ENCODE data around the gene SPOP. TPM values are rescaled to one million over a fixed set of nuclear protein-coding genes. Genes with fewer than 3 reads are reported as not detected.

The SPOP gene
- total and polyA plus RNA-seq, 5 donors from 2014 or later = 66.3 to 123 (median 97.4) TPM

DNA sequence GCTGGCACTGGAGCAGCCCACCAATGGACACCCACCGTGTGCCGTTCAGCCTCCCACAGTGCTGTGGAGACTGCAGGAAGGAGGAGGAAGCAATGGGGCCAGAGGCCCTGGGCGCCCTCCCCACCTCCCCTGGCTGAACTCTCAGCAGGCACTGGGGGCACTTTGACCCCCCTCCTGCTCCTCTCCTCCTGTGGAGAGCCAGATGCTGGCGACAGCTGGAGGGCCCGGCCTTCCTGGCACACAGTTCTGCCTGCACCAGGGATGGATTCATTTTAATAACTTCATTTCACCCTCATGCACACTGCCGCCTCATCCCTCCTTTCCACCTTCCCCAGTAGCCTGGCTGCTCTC is 96.3 kb downstream of the SPOP start:
- peaks cover 0 to 9% (median 3%) of the 10 kb centered on the region in 4 donors for H3K4me1 Mint-ChIP-seq
- Histone ChIP-seq H3K9me3 (ENCODE audit: control insufficient read depth in 2 of 2, low read length in 2 of 2) (no peaks in the 10 kb centered on the region), H3K27ac (ENCODE audit: insufficient read depth, low read length, poor library complexity, severe bottlenecking) (no peak overlapping the region), H3K4me3 (ENCODE audit: low read depth, low read length) (no peak overlapping the region), H3K36me3 (ENCODE audit: control insufficient read depth, insufficient read depth, low read length) (no peaks in the 10 kb centered on the region), H3K4me1 (ENCODE audit: control insufficient read depth, insufficient read depth, low read length, poor library complexity, severe bottlenecking) (peaks cover 3% of the 10 kb centered on the region), H3K27me3 (ENCODE audit: control insufficient read depth, insufficient read depth, low read length) (peaks cover 5% of the 10 kb centered on the region)
- peaks cover 0 to 2% (median 0%) of the 10 kb centered on the region in 7 donors for H3K9me3 Mint-ChIP-seq
- H3K27ac Mint-ChIP-seq = no peak overlapping the region
- H3K36me3 Mint-ChIP-seq = no peaks in the 10 kb centered on the region
- no peak for ATAC-seq (ENCODE audit: low read depth in 2 of 2)
- peaks cover 22% of the 10 kb centered on the region for H3K27me3 Mint-ChIP-seq
- no peak for DNase-seq
- H3K4me3 Mint-ChIP-seq = no peak overlapping the region

- H3K36me3 ChIP-seq (ENCODE audit: control insufficient read depth, insufficient read depth, low read length) = no peaks in the 10 kb centered on the region
- peaks cover 9% of the 10 kb centered on the region for H3K4me1 ChIP-seq (ENCODE audit: control insufficient read depth, insufficient read depth, low read length, poor library complexity, severe bottlenecking)
- H3K4me3 ChIP-seq (ENCODE audit: low read depth, low read length) = no peak overlapping the region
- Mint-ChIP-seq H3K27me3 (peaks cover 25% of the 10 kb centered on the region), H3K27ac (no peak overlapping the region), H3K4me1 (peaks cover 0 to 9% (median 3%) of the 10 kb centered on the region in 4 donors), H3K4me3 (peak overlapping the region in 1 of 4 donors; percentile 38), H3K36me3 (no peaks in the 10 kb centered on the region), H3K9me3 (peaks cover 0 to 2% (median 0%) of the 10 kb centered on the region in 7 donors)
- DNase-seq (no peak), ATAC-seq (ENCODE audit: low read depth in 2 of 2) (no peak)
- H3K27me3 ChIP-seq (ENCODE audit: control insufficient read depth, insufficient read depth, low read length) = peaks cover 5% of the 10 kb centered on the region
- no peaks in the 10 kb centered on the region for H3K9me3 ChIP-seq (ENCODE audit: control insufficient read depth in 2 of 2, low read length in 2 of 2)
- H3K27ac ChIP-seq (ENCODE audit: insufficient read depth, low read length, poor library complexity, severe bottlenecking) = no peak overlapping the region
These were observed 96.8 kb downstream of the SPOP start for GRCh38 chr17:49580981-49581647.

GRCh38 chr17:49580055-49580721 is 97.7 kb downstream of the SPOP start:
- Histone ChIP-seq H3K27ac (ENCODE audit: insufficient read depth, low read length, poor library complexity, severe bottlenecking) (no peak overlapping the region), H3K27me3 (ENCODE audit: control insufficient read depth, insufficient read depth, low read length) (peaks cover 5% of the 10 kb centered on the region), H3K36me3 (ENCODE audit: control insufficient read depth, insufficient read depth, low read length) (no peaks in the 10 kb centered on the region), H3K4me3 (ENCODE audit: low read depth, low read length) (no peak overlapping the region), H3K4me1 (ENCODE audit: control insufficient read depth, insufficient read depth, low read length, poor library complexity, severe bottlenecking) (peaks cover 14% of the 10 kb centered on the region), H3K9me3 (ENCODE audit: control insufficient read depth in 2 of 2, low read length in 2 of 2) (no peaks in the 10 kb centered on the region)
- H3K27ac Mint-ChIP-seq = no peak overlapping the region
- no peak overlapping the region for H3K4me3 Mint-ChIP-seq
- DNase-seq (no peak), ATAC-seq (ENCODE audit: low read depth in 2 of 2) (no peak)
- H3K36me3 Mint-ChIP-seq = no peaks in the 10 kb centered on the region
- peaks cover 0 to 2% (median 0%) of the 10 kb centered on the region in 7 donors for H3K9me3 Mint-ChIP-seq
- H3K27me3 Mint-ChIP-seq = peaks cover 32% of the 10 kb centered on the region
- peaks cover 0 to 12% (median 3%) of the 10 kb centered on the region in 4 donors for H3K4me1 Mint-ChIP-seq

GRCh38 chr17:49579522-49579921 is 98.4 kb downstream of the SPOP start:
- no peak for ATAC-seq (ENCODE audit: low read depth in 2 of 2)
- H3K27me3 Mint-ChIP-seq = peaks cover 36% of the 10 kb centered on the region

DNA sequence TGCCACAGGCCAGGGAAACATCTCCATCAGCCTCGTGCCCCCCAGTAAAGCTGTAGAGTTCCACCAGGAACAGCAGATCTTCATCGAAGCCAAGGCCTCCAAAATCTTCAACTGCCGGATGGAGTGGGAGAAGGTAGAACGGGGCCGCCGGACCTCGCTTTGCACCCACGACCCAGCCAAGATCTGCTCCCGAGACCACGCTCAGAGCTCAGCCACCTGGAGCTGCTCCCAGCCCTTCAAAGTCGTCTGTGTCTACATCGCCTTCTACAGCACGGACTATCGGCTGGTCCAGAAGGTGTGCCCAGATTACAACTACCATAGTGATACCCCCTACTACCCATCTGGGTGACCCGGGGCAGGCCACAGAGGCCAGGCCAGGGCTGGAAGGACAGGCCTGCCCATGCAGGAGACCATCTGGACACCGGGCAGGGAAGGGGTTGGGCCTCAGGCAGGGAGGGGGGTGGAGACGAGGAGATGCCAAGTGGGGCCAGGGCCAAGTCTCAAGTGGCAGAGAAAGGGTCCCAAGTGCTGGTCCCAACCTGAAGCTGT is 98.9 kb downstream of the SPOP start:
- Mint-ChIP-seq H3K4me3 (no peak overlapping the region), H3K36me3 (no peaks in the 10 kb centered on the region), H3K4me1 (peaks cover 0 to 16% (median 3%) of the 10 kb centered on the region in 4 donors), H3K27me3 (peaks cover 41% of the 10 kb centered on the region), H3K27ac (no peak overlapping the region), H3K9me3 (peaks cover 0 to 2% (median 0%) of the 10 kb centered on the region in 7 donors)
- H3K4me3 ChIP-seq (ENCODE audit: low read depth, low read length) = no peak overlapping the region
- H3K27me3 ChIP-seq (ENCODE audit: control insufficient read depth, insufficient read depth, low read length) = peaks cover 7% of the 10 kb centered on the region
- no peaks in the 10 kb centered on the region for H3K9me3 ChIP-seq (ENCODE audit: control insufficient read depth in 2 of 2, low read length in 2 of 2)
- DNase-seq (no peak), ATAC-seq (ENCODE audit: low read depth in 2 of 2) (no peak)
- H3K4me1 ChIP-seq (ENCODE audit: control insufficient read depth, insufficient read depth, low read length, poor library complexity, severe bottlenecking) = peaks cover 14% of the 10 kb centered on the region
- H3K36me3 ChIP-seq (ENCODE audit: control insufficient read depth, insufficient read depth, low read length) = no peaks in the 10 kb centered on the region
- no peak overlapping the region for H3K27ac ChIP-seq (ENCODE audit: insufficient read depth, low read length, poor library complexity, severe bottlenecking)

More at GRCh38 chr17:49579522-49579921, 98.4 kb downstream of the SPOP start:
- H3K36me3 Mint-ChIP-seq = no peaks in the 10 kb centered on the region
- H3K9me3 Mint-ChIP-seq = peaks cover 0 to 2% (median 0%) of the 10 kb centered on the region in 7 donors
- Histone ChIP-seq H3K27ac (ENCODE audit: insufficient read depth, low read length, poor library complexity, severe bottlenecking) (no peak overlapping the region), H3K9me3 (ENCODE audit: control insufficient read depth in 2 of 2, low read length in 2 of 2) (no peaks in the 10 kb centered on the region), H3K36me3 (ENCODE audit: control insufficient read depth, insufficient read depth, low read length) (no peaks in the 10 kb centered on the region), H3K4me1 (ENCODE audit: control insufficient read depth, insufficient read depth, low read length, poor library complexity, severe bottlenecking) (peaks cover 14% of the 10 kb centered on the region), H3K27me3 (ENCODE audit: control insufficient read depth, insufficient read depth, low read length) (peaks cover 7% of the 10 kb centered on the region), H3K4me3 (ENCODE audit: low read depth, low read length) (no peak overlapping the region)
- DNase-seq = no peak
- H3K4me1 Mint-ChIP-seq = peaks cover 0 to 16% (median 3%) of the 10 kb centered on the region in 4 donors
- H3K27ac Mint-ChIP-seq = no peak overlapping the region
- no peak overlapping the region for H3K4me3 Mint-ChIP-seq

DNA sequence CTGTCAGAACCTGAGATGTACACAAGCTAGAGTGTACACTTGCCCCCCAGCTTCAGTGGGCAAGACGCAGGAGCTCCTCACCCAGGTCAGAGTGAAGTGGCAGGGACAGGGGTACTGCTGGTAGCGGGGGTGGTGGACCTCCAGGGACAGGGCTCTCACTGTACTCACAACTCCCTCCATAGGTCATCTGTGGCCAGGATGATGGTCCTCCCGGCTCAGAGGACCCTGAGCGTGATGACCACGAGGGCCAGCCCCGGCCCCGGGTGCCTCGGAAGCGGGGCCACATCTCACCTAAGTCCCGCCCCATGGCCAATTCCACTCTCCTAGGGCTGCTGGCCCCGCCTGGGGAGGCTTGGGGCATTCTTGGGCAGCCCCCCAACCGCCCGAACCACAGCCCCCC is 99.5 kb downstream of the SPOP start:
- H3K27ac Mint-ChIP-seq = no peak overlapping the region
- Histone ChIP-seq H3K27me3 (ENCODE audit: control insufficient read depth, insufficient read depth, low read length) (peaks cover 10% of the 10 kb centered on the region), H3K4me1 (ENCODE audit: control insufficient read depth, insufficient read depth, low read length, poor library complexity, severe bottlenecking) (peaks cover 14% of the 10 kb centered on the region), H3K4me3 (ENCODE audit: low read depth, low read length) (no peak overlapping the region), H3K36me3 (ENCODE audit: control insufficient read depth, insufficient read depth, low read length) (no peaks in the 10 kb centered on the region), H3K27ac (ENCODE audit: insufficient read depth, low read length, poor library complexity, severe bottlenecking) (no peak overlapping the region), H3K9me3 (ENCODE audit: control insufficient read depth in 2 of 2, low read length in 2 of 2) (no peaks in the 10 kb centered on the region)
- peaks cover 47% of the 10 kb centered on the region for H3K27me3 Mint-ChIP-seq
- DNase-seq = no peak
- no peaks in the 10 kb centered on the region for H3K36me3 Mint-ChIP-seq
- peaks cover 0 to 18% (median 5%) of the 10 kb centered on the region in 4 donors for H3K4me1 Mint-ChIP-seq
- no peak overlapping the region for H3K4me3 Mint-ChIP-seq
- peaks cover 0 to 3% (median 0%) of the 10 kb centered on the region in 7 donors for H3K9me3 Mint-ChIP-seq
- ATAC-seq (ENCODE audit: low read depth in 2 of 2) = no peak

DNA sequence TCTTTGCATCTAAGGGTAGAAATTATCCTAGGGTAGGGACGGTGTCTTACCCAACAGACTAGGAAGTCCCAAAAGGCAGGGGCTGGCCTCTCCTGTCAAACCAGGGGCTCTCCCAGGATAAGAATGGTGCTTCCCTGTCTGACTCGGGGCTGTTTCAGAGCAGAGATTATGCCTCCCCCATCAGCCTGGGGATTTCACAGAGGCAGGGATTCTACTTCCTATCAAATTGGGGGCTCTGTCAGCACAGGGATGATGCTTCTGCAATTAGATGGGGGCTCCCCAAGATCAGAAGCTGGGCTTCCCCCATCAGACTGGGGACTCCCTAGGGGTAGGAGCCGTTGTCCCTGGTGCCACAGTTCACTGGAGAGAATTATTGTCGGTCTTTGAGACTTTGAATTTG is 99.9 kb downstream of the SPOP start:
- Histone ChIP-seq H3K27me3 (ENCODE audit: control insufficient read depth, insufficient read depth, low read length) (peaks cover 10% of the 10 kb centered on the region), H3K4me1 (ENCODE audit: control insufficient read depth, insufficient read depth, low read length, poor library complexity, severe bottlenecking) (peaks cover 14% of the 10 kb centered on the region), H3K4me3 (ENCODE audit: low read depth, low read length) (no peak overlapping the region), H3K9me3 (ENCODE audit: control insufficient read depth in 2 of 2, low read length in 2 of 2) (no peaks in the 10 kb centered on the region), H3K27ac (ENCODE audit: insufficient read depth, low read length, poor library complexity, severe bottlenecking) (no peak overlapping the region), H3K36me3 (ENCODE audit: control insufficient read depth, insufficient read depth, low read length) (no peaks in the 10 kb centered on the region)
- ATAC-seq (ENCODE audit: low read depth in 2 of 2) (no peak), DNase-seq (no peak)
- H3K4me3 Mint-ChIP-seq = peak overlapping the region in 1 of 4 donors; percentile 38
- no peak overlapping the region for H3K27ac Mint-ChIP-seq
- peaks cover 0 to 3% (median 0%) of the 10 kb centered on the region in 7 donors for H3K9me3 Mint-ChIP-seq
- H3K4me1 Mint-ChIP-seq = peaks cover 0 to 18% (median 5%) of the 10 kb centered on the region in 4 donors
- no peaks in the 10 kb centered on the region for H3K36me3 Mint-ChIP-seq
- peaks cover 52% of the 10 kb centered on the region for H3K27me3 Mint-ChIP-seq

Data from CD4-positive, CD25-positive, alpha-beta regulatory T cell (primary cell).